Mesothelial cell of epicardium (in vitro differentiated cells): ENCODE results near the gene ANKLE2. TPM values are rescaled to one million over a fixed set of nuclear protein-coding genes. Genes with fewer than 3 reads are reported as not detected.

Experiments
- DNase-seq, 2 experiments: peaks; one replicate each; pipeline ENCODE4 v3.0.0; 2021; ENCODE audit warnings: low spot score in 2 of 2; ENCODE audit not compliant: unreplicated experiment in 2 of 2
- H3K27ac Mint-ChIP-seq: 2 replicates; pipeline ENCODE4 v1.8.0; 2021; ENCODE audit warnings: mixed read lengths
- H3K27me3 Mint-ChIP-seq: 2 replicates; pipeline ENCODE4 v1.8.0; 2021; ENCODE audit warnings: low read depth, mixed read lengths
- H3K36me3 Mint-ChIP-seq: 2 replicates; pipeline ENCODE4 v1.8.0; 2021; ENCODE audit warnings: mixed read lengths
- H3K4me1 Mint-ChIP-seq: 2 replicates; pipeline ENCODE4 v1.8.0; 2021; ENCODE audit warnings: mixed read lengths
- H3K4me3 Mint-ChIP-seq: 2 replicates; pipeline ENCODE4 v1.8.0; 2021; ENCODE audit warnings: mild to moderate bottlenecking, moderate library complexity, mixed read lengths
- H3K9me3 Mint-ChIP-seq: 2 replicates; pipeline ENCODE4 v1.8.0; 2021; ENCODE audit warnings: mixed read lengths
- CTCF ChIP-seq: fragments of 200-600 bp; sonication (generic); IDR thresholded peaks from one replicate; pipeline ENCODE4 v1.5.0; 2021; ENCODE audit warnings: antibody characterized with exemption; ENCODE audit not compliant: unreplicated experiment
- total RNA-seq: library from RNA; stranded (reverse); gene quantifications from 3 replicates; pipeline ENCODE4 v1.2.1, GENCODE V29; 2021

The ANKLE2 gene
- total RNA-seq, 1 donor from 2014 or later = 98.9 TPM

DNA sequence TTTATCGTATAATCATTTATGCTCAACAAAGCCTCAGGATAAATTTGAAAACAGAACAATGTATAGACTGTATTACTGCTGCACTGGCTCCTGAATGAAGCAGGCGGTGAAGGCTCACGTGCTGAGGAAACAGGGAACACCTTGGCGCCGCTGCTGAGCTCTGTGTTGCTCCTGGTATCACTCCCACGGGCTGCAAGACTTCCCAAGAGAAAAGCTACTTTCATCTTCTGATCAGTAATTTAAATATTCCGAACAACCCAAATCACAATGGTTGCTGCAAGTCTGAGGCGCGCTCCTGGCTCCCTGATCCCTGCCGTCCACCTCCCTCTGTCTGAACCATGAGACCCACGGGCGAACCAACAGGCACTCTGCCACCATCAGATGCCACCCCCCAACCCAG is 35.2 kb downstream of the ANKLE2 start:
- no peak overlapping the region for H3K4me3 Mint-ChIP-seq
- no peaks in the 10 kb centered on the region for H3K9me3 Mint-ChIP-seq
- TF ChIP-seq CTCF = no peak
- H3K27ac Mint-ChIP-seq = no peak overlapping the region
- H3K4me1 Mint-ChIP-seq = no peaks in the 10 kb centered on the region
- peaks cover 61% of the 10 kb centered on the region for H3K36me3 Mint-ChIP-seq
- H3K27me3 Mint-ChIP-seq = no peaks in the 10 kb centered on the region
- DNase-seq = no peak

GRCh38 chr12:132724506-132725241 is 37.0 kb downstream of the ANKLE2 start:
- DNase-seq = no peak
- no peak overlapping the region for H3K27ac Mint-ChIP-seq
- H3K27me3 Mint-ChIP-seq = no peaks in the 10 kb centered on the region
- no peak overlapping the region for H3K4me3 Mint-ChIP-seq
- no peaks in the 10 kb centered on the region for H3K9me3 Mint-ChIP-seq
- peaks cover 53% of the 10 kb centered on the region for H3K36me3 Mint-ChIP-seq
- H3K4me1 Mint-ChIP-seq = no peaks in the 10 kb centered on the region
- no peak for TF ChIP-seq CTCF

- Mint-ChIP-seq H3K36me3 (peaks cover 55% of the 10 kb centered on the region), H3K9me3 (no peaks in the 10 kb centered on the region), H3K27me3 (no peaks in the 10 kb centered on the region), H3K4me3 (no peak overlapping the region), H3K27ac (no peak overlapping the region), H3K4me1 (no peaks in the 10 kb centered on the region)
- TF ChIP-seq CTCF = no peak
- DNase-seq = no peak
Measured at GRCh38 chr12:132723764-132724140, 37.9 kb downstream of the ANKLE2 start.

DNA sequence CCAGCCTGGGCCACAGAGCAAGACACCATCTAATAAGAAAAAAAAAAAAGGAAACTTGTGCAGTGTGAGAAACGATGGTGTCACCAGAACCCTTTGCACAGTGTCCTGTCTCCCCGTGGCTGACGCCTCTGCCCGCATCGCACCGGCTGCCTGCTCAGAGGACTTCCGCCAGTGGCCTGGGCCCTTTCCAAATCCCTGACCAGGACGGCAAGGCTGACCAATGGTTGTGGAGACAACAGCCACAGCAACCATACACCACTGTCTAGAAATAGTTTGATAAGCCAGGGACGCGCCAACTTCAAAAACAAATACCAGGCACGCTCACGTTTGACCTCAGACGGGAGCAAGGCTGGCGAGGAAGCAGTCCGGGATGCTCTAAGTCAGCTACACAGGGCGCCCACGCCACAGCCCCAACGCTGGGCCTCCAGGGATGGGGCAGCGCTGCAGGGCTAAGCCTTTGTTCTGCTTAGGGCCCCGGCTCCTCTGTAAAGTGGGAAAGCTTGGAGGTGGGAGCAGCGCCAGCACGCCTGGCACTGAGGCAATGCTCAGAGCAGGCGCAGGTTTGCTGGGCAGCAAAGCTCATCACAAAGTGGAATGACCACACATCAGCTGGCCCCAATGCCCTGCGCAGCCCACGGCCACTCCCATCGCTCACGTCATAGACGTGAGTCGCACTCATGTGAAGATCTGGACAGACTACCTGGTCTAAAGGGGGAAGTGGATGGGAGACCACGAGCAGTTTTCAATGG is 38.4 kb downstream of the ANKLE2 start:
- Mint-ChIP-seq H3K27ac (no peak overlapping the region), H3K27me3 (no peaks in the 10 kb centered on the region), H3K36me3 (peaks cover 50% of the 10 kb centered on the region), H3K9me3 (no peaks in the 10 kb centered on the region), H3K4me1 (no peaks in the 10 kb centered on the region), H3K4me3 (no peak overlapping the region)
- no peak for TF ChIP-seq CTCF
- no peak for DNase-seq

GRCh38 chr12:132720606-132721345 is 40.9 kb downstream of the ANKLE2 start:
- peaks cover 35% of the 10 kb centered on the region for H3K36me3 Mint-ChIP-seq
- DNase-seq = no peak
- no peaks in the 10 kb centered on the region for H3K9me3 Mint-ChIP-seq
- no peaks in the 10 kb centered on the region for H3K27me3 Mint-ChIP-seq
- no peak overlapping the region for H3K4me3 Mint-ChIP-seq
- no peak for TF ChIP-seq CTCF
- no peak overlapping the region for H3K27ac Mint-ChIP-seq
- H3K4me1 Mint-ChIP-seq = no peaks in the 10 kb centered on the region
